Erythroblast (primary cell): ENCODE measurements around the gene ABCD1.
"Not testable (repeated sequence)": the region's sequence is repeated elsewhere in the genome, so short reads cannot be mapped to it uniquely, and the experiment has no call there.

Experiments
- DNase-seq, 2 experiments: peaks; one replicate each; lab custom pipeline; 2025; lab: John Stamatoyannopoulos, UW
- GATA1 ChIP-seq: IDR thresholded peaks from 2 replicates; pipeline ENCODE4 v1.6.1; 2011; ENCODE audit warnings: low read depth, mild to moderate bottlenecking, control low read depth, low read length, moderate library complexity
- POLR2A ChIP-seq: IDR thresholded peaks from 2 replicates; pipeline ENCODE4 v1.6.1; 2011; ENCODE audit warnings: mild to moderate bottlenecking, low read length

Gene ABCD1

GRCh38 chrX:153717445-153717844, 7.2 kb upstream of the ABCD1 start:
- TF ChIP-seq GATA1 = no peak
- TF ChIP-seq POLR2A = no peak

GRCh38 chrX:153719238-153719637, 5.4 kb upstream of the ABCD1 start:
- no peak for DNase-seq
- TF ChIP-seq GATA1 (no peak), POLR2A (no peak)

More at GRCh38 chrX:153717445-153717844, 7.2 kb upstream of the ABCD1 start:
- DNase-seq = no peak

- TF ChIP-seq POLR2A (no peak), GATA1 (no peak)
- no peak for DNase-seq
Measured at GRCh38 chrX:153719701-153720100, 5.0 kb upstream of the ABCD1 start.

GRCh38 chrX:153722704-153723350, 1.8 kb upstream of the ABCD1 start:
- peak; percentile 11 to 27 for DNase-seq
- TF ChIP-seq POLR2A (no peak), GATA1 (no peak)

GRCh38 chrX:153723351-153724251, 1.1 kb upstream of the ABCD1 start:
- no peak for TF ChIP-seq POLR2A
- no peak for TF ChIP-seq GATA1
- DNase-seq = peak; percentile 72 to 79

- no peak for TF ChIP-seq GATA1
- no peak for TF ChIP-seq POLR2A
- no peak for DNase-seq
Measured at GRCh38 chrX:153725039-153725831, 579 bp downstream of the ABCD1 start.

- DNase-seq = no peak
- TF ChIP-seq GATA1 (no peak), POLR2A (no peak)
Measured at GRCh38 chrX:153725832-153726285, 1.2 kb downstream of the ABCD1 start.

- TF ChIP-seq POLR2A = no peak
- TF ChIP-seq GATA1 = no peak
- peak; percentile 81 to 84 for DNase-seq
Measured at GRCh38 chrX:153726286-153727122, 1.8 kb downstream of the ABCD1 start.

GRCh38 chrX:153727123-153727931, 2.7 kb downstream of the ABCD1 start:
- no peak for DNase-seq

GRCh38 chrX:153728095-153728494, 3.4 kb downstream of the ABCD1 start:
- TF ChIP-seq GATA1 = no peak
- no peak for TF ChIP-seq POLR2A
- no peak for DNase-seq

More at GRCh38 chrX:153727123-153727931, 2.7 kb downstream of the ABCD1 start:
- TF ChIP-seq POLR2A (no peak), GATA1 (no peak)

- TF ChIP-seq POLR2A = no peak
- no peak for TF ChIP-seq GATA1
- DNase-seq = no peak
Measured at GRCh38 chrX:153728951-153729631, 4.4 kb downstream of the ABCD1 start.

GRCh38 chrX:153730115-153730514, 5.5 kb downstream of the ABCD1 start:
- not testable (repeated sequence) for DNase-seq
